Fibroblast of pulmonary artery (primary cell): ENCODE data around the gene SMIM34.
"Not testable (repeated sequence)": the region's sequence is repeated elsewhere in the genome, so short reads cannot be mapped to it uniquely, and the experiment has no call there.

Experiments used
- DNase-seq: peaks from one replicate; pipeline ENCODE4 v3.0.0-alpha.2; 2010; ENCODE audit warnings: low read depth
- H3K4me3 ChIP-seq: replicated peaks from 2 replicates; pipeline ENCODE4 v1.5.1; 2011; ENCODE audit warnings: low read depth, mild to moderate bottlenecking, control low read depth, low read length, moderate library complexity
- TF ChIP-seq, protein P1 (sequence below): IDR thresholded peaks from 2 replicates; pipeline ENCODE4 v1.5.1; 2011; ENCODE audit warnings: mild to moderate bottlenecking, control low read depth, low read length, inconsistent platforms; ENCODE audit errors: missing control alignments

Gene SMIM34

GRCh38 chr21:34375619-34375972 lies 48.2 kb downstream of the SMIM34 start:
- not testable (repeated sequence) for DNase-seq, H3K4me3 ChIP-seq

DNA sequence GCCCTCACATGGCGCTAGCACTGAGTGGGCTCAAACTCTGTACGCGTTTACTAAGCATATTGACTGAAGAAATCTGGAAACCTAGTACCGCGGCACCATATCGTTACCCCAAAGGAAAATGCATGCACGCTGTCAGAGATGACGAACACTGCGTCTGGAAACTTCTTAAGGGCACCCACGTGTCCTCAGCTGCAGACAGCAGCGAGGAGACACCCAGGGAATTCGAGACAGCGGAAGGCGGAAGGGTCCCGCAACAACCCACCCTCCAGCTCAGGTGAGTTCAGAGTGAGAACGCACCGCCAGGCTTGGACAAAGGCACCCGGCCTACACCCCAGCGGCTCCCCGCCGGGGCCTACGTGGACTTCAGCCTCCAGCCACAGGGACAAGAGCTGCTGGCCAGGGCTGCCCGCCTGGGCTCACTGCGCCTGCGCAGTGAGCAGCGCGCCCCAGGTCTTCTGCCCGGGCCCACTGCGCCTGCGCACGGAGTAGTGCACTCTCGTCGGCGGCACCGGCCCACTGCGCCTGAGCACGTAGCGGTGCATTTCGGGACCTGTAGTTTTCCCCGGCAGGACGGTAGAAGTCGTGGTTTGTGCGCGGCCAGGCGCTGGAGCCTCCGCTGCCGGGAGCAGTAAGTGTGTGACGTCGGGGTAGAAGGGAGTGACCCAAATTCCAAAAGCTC lies 48.7 kb downstream of the SMIM34 start, which contains the start of gene SMIM11:
SMIM11 (plus strand) TSS at position 568 of the 679 bp plus-strand sequence. CDS start 3,998 bp downstream, outside the sequence.
- not testable (repeated sequence) for H3K4me3 ChIP-seq, DNase-seq

- not testable (repeated sequence) for H3K4me3 ChIP-seq, DNase-seq
These were observed 49.3 kb downstream of the SMIM34 start for GRCh38 chr21:34374462-34374861.

DNA sequence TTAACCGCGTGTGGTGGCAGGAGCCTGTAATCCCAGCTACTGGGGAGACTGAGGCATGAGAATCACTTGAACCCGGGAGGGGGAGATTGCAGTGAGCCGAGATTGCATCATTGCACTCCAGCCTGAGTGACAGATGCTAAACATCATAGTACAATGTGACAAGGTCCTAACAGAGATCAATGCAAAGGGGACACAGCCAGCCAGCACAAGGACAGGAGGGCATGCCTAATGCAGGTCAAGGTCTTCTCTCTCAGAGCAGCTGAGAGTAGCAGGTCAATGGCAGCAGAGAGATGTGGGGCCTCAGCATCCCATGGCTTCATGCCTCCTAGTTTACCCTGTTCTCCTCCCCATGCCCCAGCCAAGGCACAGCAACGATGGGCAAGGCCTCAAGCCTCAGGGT lies 51.4 kb downstream of the SMIM34 start:
- no peak overlapping the region for H3K4me3 ChIP-seq
- TF ChIP-seq, protein P1, sequence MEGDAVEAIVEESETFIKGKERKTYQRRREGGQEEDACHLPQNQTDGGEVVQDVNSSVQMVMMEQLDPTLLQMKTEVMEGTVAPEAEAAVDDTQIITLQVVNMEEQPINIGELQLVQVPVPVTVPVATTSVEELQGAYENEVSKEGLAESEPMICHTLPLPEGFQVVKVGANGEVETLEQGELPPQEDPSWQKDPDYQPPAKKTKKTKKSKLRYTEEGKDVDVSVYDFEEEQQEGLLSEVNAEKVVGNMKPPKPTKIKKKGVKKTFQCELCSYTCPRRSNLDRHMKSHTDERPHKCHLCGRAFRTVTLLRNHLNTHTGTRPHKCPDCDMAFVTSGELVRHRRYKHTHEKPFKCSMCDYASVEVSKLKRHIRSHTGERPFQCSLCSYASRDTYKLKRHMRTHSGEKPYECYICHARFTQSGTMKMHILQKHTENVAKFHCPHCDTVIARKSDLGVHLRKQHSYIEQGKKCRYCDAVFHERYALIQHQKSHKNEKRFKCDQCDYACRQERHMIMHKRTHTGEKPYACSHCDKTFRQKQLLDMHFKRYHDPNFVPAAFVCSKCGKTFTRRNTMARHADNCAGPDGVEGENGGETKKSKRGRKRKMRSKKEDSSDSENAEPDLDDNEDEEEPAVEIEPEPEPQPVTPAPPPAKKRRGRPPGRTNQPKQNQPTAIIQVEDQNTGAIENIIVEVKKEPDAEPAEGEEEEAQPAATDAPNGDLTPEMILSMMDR = no peak
- DNase-seq = no peak

GRCh38 chr21:34369741-34370140 lies 54.0 kb downstream of the SMIM34 start:
- H3K4me3 ChIP-seq = no peak overlapping the region
- TF ChIP-seq, protein P1 = no peak
- no peak for DNase-seq
